HepG2 (cell line): ENCODE measurements around the gene ACYP2. TPM values are rescaled to one million over a fixed set of nuclear protein-coding genes. Genes with fewer than 3 reads are reported as not detected.
A peak's percentile ranks its signal among the peaks of the same experiment; 100 is the strongest.

Experiments used
- BCL6 ChIP-seq: IDR thresholded peaks from 2 replicates; pipeline ENCODE4 v1.6.1; 2016; ENCODE audit warnings: missing genetic modification reagents, missing compliant biosample characterization
- GATAD2A ChIP-seq: IDR thresholded peaks from 2 replicates; pipeline ENCODE4 v1.6.1; 2016
- HNF4A ChIP-seq: sonication (generic); formaldehyde crosslinking; IDR thresholded peaks from 2 replicates; pipeline ENCODE4 v1.4.0; 2020; ENCODE audit warnings: missing genetic modification reagents
- HNF4G ChIP-seq, 2 experiments: sonication (generic) in 1 of 2; formaldehyde crosslinking in 1 of 2; IDR thresholded peaks; 2 replicates each; pipeline versions ENCODE4 v1.4.0 to v1.6.1; 2011 to 2020; ENCODE audit warnings: borderline replicate concordance in 2 of 2, low read depth in 2 of 2, mild to moderate bottlenecking in 2 of 2, low read length in 1 of 2, missing genetic modification reagents in 1 of 2, moderate library complexity in 1 of 2
- ISL2 ChIP-seq: sonication (generic); formaldehyde crosslinking; IDR thresholded peaks from 2 replicates; pipeline ENCODE4 v1.5.0; 2020; ENCODE audit warnings: missing genetic modification reagents
- KAT8 ChIP-seq: IDR thresholded peaks from 2 replicates; pipeline ENCODE4 v1.6.1; 2016; ENCODE audit warnings: missing genetic modification reagents, missing compliant biosample characterization
- NCOR1 ChIP-seq: fragments of 200-600 bp; sonication (generic); IDR thresholded peaks from 2 replicates; pipeline ENCODE4 v1.7.0; 2017; ENCODE audit warnings: antibody characterized with exemption, low read length, borderline replicate concordance
- NFIC ChIP-seq: IDR thresholded peaks from 2 replicates; pipeline ENCODE4 v1.6.1; 2012; ENCODE audit warnings: mild to moderate bottlenecking, low read length, inconsistent platforms
- NFKBIZ ChIP-seq: IDR thresholded peaks from 2 replicates; pipeline ENCODE4 v1.6.1; 2018; ENCODE audit warnings: missing genetic modification reagents, missing compliant biosample characterization
- SKIL ChIP-seq: sonication (generic); formaldehyde crosslinking; IDR thresholded peaks from 2 replicates; pipeline ENCODE4 v1.8.0; 2022; ENCODE audit warnings: missing genetic modification reagents, mild to moderate bottlenecking, moderate library complexity, borderline replicate concordance
- SOX13 ChIP-seq, 3 experiments: fragments of 450-650 bp in 1 of 3; sonication (generic) in 1 of 3; formaldehyde crosslinking in 1 of 3; IDR thresholded peaks in 2 of 3; conservative IDR thresholded peaks in 1 of 3; 2 replicates each; pipeline versions ENCODE4 v1.5.0 to v1.6.1; 2016 to 2020; ENCODE audit warnings: antibody characterized with exemption in 1 of 3, mild to moderate bottlenecking in 1 of 3, missing compliant biosample characterization in 1 of 3, missing genetic modification reagents in 1 of 3, moderate library complexity in 1 of 3
- TCF7 ChIP-seq: sonication (generic); IDR thresholded peaks from 2 replicates; pipeline ENCODE4 v1.6.1; 2016; ENCODE audit warnings: antibody characterized with exemption, low read depth
- ZNF414 ChIP-seq: sonication (generic); formaldehyde crosslinking; IDR thresholded peaks from 2 replicates; pipeline ENCODE4 v1.5.0; 2020; ENCODE audit warnings: missing genetic modification reagents
- ZNF552 ChIP-seq: sonication (generic); formaldehyde crosslinking; IDR thresholded peaks from 2 replicates; pipeline ENCODE4 v1.9.0; 2022; ENCODE audit warnings: missing genetic modification reagents, mild to moderate bottlenecking, borderline replicate concordance
- ZNF639 ChIP-seq: conservative IDR thresholded peaks from 2 replicates; pipeline ENCODE4 v1.6.1; 2018; ENCODE audit warnings: missing genetic modification reagents
- polyA plus RNA-seq, 8 experiments: library from polyadenylated mRNA; depleted of rRNA in 3 of 8; stranded (reverse) in 7 of 8; unstranded in 1 of 8; fragments of >200 nt; fragmentation: Illumina TruSeq in 4 of 8; extraction: Trizol in 4 of 8; gene quantifications; 2 replicates each; pipeline versions ENCODE4 v1.2.1 to v1.2.3, GENCODE V29; 2011 to 2016; ENCODE audit warnings: low read depth in 4 of 8, missing spikeins in 1 of 8, mixed read lengths in 1 of 8; ENCODE audit not compliant: insufficient read depth in 1 of 8
- total RNA-seq, 5 experiments: library from RNA; depleted of rRNA; stranded (reverse); fragments of >200 nt; fragmentation: Illumina TruSeq; extraction: Trizol; gene quantifications; 2 replicates each; pipeline ENCODE4 v1.2.3, GENCODE V29; 2016; ENCODE audit warnings: low read depth in 1 of 5

ACYP2 gene
- total and polyA plus RNA-seq, 2 of the 13 experiments (the other 11 are each of a cell fraction or from before 2014, with no cell fraction given) = 12.3 to 12.7 TPM

GRCh38 chr2:54107455-54107764 lies 8.0 kb upstream of the ACYP2 start (continued):
- peak; percentile 31; the same call in 1 of the 2 replicates for TF ChIP-seq HNF4G (IDR thresholded peaks at IDR 0.05; ENCODE audit: borderline replicate concordance, low read depth, low read length)
- no peak for TF ChIP-seq HNF4G (CRISPR knock-in tag; IDR thresholded peaks at IDR 0.05; ENCODE audit: borderline replicate concordance, low read depth)
- peak; percentile 51; the same call in 1 of the 2 replicates for TF ChIP-seq NFIC
- no peak for TF ChIP-seq SOX13 (IDR thresholded peaks at IDR 0.05)
- TF ChIP-seq SOX13 (CRISPR knock-in tag; conservative IDR thresholded peaks at IDR 0.05 in 1 of 2, IDR thresholded peaks at IDR 0.05 in 1 of 2) = peak in 1 of 2 experiments; percentile 49; a peak in 1 of 4 replicates
- TF ChIP-seq NCOR1 = peak; percentile 44; the same call in 1 of the 2 replicates
- TF ChIP-seq ZNF552 = no peak
- peak; percentile 4; the same call in 1 of the 2 replicates for TF ChIP-seq GATAD2A
- peak; percentile 51; the same call in 1 of the 2 replicates for TF ChIP-seq SKIL
- TF ChIP-seq ISL2 = peak; percentile 31; the same call in 1 of the 2 replicates
- no peak for TF ChIP-seq ZNF639
- TF ChIP-seq HNF4A (CRISPR knock-in tag) = peak; percentile 71
- 0 out of 2 replicates have a peak, but pooled peaks have one; percentile 25 for TF ChIP-seq TCF7
- no peak for TF ChIP-seq ZNF414 (CRISPR knock-in tag)
- TF ChIP-seq BCL6 = peak; percentile 61
- no peak for TF ChIP-seq NFKBIZ (CRISPR knock-in tag)
- 0 out of 2 replicates have a peak, but pooled peaks have one; percentile 4 for TF ChIP-seq KAT8 (CRISPR knock-in tag)
- TF ChIP-seq, all 625 proteins: peak for 16
